GM12865 (cell line): ENCODE data around the gene OAF.

ENCODE experiments used
- DNase-seq: peaks from one replicate; pipeline ENCODE4 v3.0.0; 2010; ENCODE audit warnings: low read depth
- H3K4me3 ChIP-seq: 2 replicates; pipeline ENCODE4 v1.5.1; 2011; ENCODE audit warnings: mild to moderate bottlenecking, low read depth, low read length, control low read depth
- TF ChIP-seq, protein P1 (sequence below): IDR thresholded peaks from 2 replicates; pipeline ENCODE4 v1.5.1; 2011; ENCODE audit warnings: low read length, control low read depth, low read depth, inconsistent platforms; ENCODE audit not compliant: insufficient read depth; ENCODE audit errors: missing control alignments

OAF gene

DNA sequence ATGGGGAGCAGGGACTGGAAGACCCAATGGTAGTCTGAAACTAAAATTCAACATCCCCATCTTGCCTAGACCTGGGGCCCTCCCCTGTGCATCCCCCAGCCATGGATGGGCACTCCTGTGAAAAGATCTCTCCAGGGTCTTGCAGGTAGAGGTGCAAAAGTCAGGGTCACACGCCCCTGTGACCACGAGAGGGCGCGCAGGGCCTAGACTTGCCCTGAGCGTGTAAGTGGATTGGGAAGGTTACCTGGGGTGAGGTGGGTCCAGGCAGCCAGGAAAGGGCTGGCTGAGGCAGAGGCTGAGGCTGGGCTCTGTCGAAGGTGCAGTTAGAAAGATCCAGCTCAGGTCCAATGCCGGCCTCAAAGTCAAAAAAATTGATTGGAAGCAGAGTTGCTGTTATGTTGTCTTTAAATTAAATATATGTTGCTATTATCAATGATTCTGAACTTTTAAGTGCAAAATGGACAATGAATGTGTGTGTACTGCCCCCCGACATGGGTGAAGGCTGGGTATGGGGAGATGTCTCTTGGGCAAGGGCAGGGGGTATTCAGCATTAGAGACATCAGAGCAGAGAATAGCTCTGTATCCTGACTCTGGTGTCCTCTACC is 24.3 kb downstream of the OAF start:
- H3K4me3 ChIP-seq, result no peak overlapping the region
- peak; percentile 84 for DNase-seq
- TF ChIP-seq, protein P1, sequence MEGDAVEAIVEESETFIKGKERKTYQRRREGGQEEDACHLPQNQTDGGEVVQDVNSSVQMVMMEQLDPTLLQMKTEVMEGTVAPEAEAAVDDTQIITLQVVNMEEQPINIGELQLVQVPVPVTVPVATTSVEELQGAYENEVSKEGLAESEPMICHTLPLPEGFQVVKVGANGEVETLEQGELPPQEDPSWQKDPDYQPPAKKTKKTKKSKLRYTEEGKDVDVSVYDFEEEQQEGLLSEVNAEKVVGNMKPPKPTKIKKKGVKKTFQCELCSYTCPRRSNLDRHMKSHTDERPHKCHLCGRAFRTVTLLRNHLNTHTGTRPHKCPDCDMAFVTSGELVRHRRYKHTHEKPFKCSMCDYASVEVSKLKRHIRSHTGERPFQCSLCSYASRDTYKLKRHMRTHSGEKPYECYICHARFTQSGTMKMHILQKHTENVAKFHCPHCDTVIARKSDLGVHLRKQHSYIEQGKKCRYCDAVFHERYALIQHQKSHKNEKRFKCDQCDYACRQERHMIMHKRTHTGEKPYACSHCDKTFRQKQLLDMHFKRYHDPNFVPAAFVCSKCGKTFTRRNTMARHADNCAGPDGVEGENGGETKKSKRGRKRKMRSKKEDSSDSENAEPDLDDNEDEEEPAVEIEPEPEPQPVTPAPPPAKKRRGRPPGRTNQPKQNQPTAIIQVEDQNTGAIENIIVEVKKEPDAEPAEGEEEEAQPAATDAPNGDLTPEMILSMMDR, result peak; percentile 91

- peak; percentile 19 for DNase-seq
- no peak overlapping the region for H3K4me3 ChIP-seq
- TF ChIP-seq, protein P1, result no peak
Measured at GRCh38 chr11:120236169-120237107, 25.6 kb downstream of the OAF start.

DNA sequence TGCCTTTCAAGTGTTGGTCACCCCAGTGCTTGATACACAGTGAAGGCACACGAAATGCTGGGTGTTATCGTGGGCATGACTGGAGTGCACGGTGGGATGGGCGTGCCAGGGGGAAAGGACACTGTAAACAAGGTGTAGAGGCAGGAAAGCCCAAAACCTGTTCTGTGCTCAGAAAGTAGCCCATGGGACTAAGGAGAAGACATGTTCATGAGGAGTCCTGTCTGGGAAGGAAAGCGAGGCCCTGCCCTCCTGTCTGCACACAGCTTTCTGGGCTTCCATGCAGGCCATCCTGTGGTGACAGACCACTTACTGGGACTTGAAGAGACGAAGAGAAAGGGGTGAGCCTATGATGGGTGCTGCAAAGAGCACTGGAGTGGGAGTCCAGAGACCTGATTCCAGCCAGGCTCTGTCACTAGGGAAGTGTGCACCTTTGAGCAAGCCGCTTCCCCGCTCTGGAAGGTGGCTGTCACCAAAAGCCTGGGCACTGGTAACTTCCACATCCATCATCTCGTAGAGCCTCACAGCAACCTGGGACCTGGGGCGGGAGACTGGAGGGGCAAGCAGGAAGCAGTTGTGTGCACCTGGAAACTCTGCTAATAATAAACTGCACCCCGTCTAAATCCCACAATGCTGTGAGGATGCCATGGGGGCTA is 28.3 kb downstream of the OAF start:
- H3K4me3 ChIP-seq, result no peak overlapping the region
- DNase-seq, result no peak
- TF ChIP-seq, protein P1, result no peak

DNA sequence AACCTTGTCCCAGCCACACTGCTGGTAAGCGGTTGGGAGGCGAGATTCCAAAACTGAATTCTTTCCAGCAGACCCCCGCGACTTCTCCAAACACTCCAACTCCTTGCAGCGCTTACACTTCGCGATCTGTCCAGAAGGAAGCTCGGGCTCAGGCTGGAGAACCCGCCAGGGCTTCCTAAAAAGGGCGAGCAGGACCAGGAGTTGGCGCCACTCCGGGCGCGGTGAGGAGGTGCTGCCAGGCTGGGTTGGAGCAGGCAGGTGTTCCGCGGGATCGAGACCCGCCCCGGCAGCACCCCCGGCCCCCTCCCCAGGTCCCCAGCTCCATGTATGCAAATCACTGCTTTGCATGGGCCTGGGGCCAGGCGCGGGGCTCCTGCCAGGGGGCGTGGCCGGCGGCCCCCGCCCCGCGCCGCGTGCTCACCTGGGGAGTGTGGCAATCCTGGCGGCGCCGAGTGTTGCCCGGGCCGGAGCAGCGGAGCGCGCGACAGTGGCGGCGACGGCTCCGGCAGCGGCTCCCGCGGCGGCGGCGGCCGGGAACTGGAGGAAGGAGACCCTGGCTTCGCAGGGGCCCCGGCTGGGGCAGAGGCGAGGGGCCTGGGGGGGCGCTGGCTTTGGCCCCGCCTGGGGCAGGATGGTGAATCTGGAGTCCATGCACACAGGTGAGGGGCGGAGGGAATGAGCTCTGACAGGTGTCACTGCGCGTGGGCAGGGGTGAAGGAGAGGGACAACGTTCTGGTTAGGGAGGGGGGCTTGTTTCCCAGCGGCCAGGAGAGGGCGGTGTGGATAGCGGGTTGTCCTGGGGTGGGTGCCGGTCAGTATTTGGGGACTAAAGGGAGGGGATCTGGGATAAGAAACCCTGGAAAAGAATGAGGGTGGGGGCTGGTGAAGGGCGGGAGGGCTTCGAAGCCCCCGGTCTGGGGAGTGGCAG is 29.1 kb downstream of the OAF start, which contains the start of gene POU2F3:
TSS of gene POU2F3 (plus strand) at position 428 of the 928 bp plus-strand sequence. CDS start at position 632, 204 bp downstream.
- H3K4me3 ChIP-seq, result no peak within 1 kb of the TSS
- TF ChIP-seq, protein P1, result peak; percentile 13

DNA sequence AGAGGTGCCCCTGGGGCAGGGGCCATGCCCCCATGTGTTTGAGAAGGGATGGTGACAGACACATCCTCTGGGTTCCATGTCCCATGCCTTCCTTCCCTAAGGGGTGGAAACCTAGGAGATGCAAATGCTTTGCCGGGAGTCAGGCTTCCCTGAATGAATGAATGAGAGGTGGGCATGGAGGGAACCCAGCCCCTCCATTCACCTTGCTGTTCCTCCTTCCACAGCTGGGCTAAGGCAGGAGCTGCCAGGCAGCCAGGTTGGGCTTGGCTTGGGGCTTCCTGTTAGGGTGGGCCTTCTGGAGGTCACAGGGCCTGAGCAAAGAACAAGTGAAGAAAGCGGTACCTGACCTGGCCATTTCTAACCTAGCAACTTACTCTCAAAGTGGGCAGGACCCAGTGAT is 30.0 kb downstream of the OAF start:
- no peak overlapping the region for H3K4me3 ChIP-seq
- TF ChIP-seq, protein P1, result no peak
- no peak for DNase-seq

More for the DNA sequence above, 29.1 kb downstream of the OAF start, which contains the start of gene POU2F3:
- no peak for DNase-seq

- TF ChIP-seq, protein P1, result no peak
- no peak overlapping the region for H3K4me3 ChIP-seq
- no peak for DNase-seq
Measured at GRCh38 chr11:120241277-120241676, 30.4 kb downstream of the OAF start.
